Measurements from ENCODE around the gene CA10.

The CA10 gene

DNA sequence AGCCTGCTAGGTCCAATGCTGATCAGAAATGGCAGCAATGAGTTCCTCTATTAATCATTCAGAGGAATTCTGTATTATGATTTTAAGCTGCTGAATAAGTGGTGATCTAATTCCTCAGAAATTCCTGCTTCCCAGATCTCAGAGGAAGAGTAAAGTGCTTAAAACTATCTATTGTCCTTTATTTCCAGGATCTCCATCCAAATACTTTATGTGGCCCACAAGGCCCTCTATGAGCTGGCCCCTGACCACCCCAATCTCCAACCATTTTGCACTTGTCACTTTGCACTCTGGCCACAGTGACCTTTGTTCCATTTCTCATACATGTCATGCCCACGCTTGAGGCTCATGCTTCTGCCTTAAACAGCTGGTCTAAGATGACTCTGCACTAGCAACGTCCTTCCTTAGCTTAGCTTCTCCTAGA, 93.7 kb downstream of the CA10 start:
- no peak for DNase-seq (ENCODE audit: low read depth in 1 of 2, low spot score in 1 of 2)
- no peaks in the 10 kb centered on the region for H3K27me3 ChIP-seq (ENCODE audit: insufficient read depth, poor library complexity, severe bottlenecking)
- no peak overlapping the region for H3K4me3 ChIP-seq (replicated peaks; ENCODE audit: insufficient read depth, low read length)
- H3K27ac ChIP-seq (replicated peaks) = no peak overlapping the region
- TF ChIP-seq SPI1 (IDR thresholded peaks at IDR 0.05; ENCODE audit: borderline replicate concordance, low read depth) (no peak), POLR2AphosphoS5 (IDR thresholded peaks at IDR 0.05; ENCODE audit: low read depth) (no peak), GABPA (IDR thresholded peaks at IDR 0.05; ENCODE audit: low read depth) (no peak)
- TF ChIP-seq, protein P1, sequence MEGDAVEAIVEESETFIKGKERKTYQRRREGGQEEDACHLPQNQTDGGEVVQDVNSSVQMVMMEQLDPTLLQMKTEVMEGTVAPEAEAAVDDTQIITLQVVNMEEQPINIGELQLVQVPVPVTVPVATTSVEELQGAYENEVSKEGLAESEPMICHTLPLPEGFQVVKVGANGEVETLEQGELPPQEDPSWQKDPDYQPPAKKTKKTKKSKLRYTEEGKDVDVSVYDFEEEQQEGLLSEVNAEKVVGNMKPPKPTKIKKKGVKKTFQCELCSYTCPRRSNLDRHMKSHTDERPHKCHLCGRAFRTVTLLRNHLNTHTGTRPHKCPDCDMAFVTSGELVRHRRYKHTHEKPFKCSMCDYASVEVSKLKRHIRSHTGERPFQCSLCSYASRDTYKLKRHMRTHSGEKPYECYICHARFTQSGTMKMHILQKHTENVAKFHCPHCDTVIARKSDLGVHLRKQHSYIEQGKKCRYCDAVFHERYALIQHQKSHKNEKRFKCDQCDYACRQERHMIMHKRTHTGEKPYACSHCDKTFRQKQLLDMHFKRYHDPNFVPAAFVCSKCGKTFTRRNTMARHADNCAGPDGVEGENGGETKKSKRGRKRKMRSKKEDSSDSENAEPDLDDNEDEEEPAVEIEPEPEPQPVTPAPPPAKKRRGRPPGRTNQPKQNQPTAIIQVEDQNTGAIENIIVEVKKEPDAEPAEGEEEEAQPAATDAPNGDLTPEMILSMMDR (IDR thresholded peaks at IDR 0.05; ENCODE audit: insufficient read depth, low read length) = no peak
- TF ChIP-seq, protein P2, sequence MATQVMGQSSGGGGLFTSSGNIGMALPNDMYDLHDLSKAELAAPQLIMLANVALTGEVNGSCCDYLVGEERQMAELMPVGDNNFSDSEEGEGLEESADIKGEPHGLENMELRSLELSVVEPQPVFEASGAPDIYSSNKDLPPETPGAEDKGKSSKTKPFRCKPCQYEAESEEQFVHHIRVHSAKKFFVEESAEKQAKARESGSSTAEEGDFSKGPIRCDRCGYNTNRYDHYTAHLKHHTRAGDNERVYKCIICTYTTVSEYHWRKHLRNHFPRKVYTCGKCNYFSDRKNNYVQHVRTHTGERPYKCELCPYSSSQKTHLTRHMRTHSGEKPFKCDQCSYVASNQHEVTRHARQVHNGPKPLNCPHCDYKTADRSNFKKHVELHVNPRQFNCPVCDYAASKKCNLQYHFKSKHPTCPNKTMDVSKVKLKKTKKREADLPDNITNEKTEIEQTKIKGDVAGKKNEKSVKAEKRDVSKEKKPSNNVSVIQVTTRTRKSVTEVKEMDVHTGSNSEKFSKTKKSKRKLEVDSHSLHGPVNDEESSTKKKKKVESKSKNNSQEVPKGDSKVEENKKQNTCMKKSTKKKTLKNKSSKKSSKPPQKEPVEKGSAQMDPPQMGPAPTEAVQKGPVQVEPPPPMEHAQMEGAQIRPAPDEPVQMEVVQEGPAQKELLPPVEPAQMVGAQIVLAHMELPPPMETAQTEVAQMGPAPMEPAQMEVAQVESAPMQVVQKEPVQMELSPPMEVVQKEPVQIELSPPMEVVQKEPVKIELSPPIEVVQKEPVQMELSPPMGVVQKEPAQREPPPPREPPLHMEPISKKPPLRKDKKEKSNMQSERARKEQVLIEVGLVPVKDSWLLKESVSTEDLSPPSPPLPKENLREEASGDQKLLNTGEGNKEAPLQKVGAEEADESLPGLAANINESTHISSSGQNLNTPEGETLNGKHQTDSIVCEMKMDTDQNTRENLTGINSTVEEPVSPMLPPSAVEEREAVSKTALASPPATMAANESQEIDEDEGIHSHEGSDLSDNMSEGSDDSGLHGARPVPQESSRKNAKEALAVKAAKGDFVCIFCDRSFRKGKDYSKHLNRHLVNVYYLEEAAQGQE (IDR thresholded peaks at IDR 0.05; ENCODE audit: insufficient replicate concordance, low read depth) = no peak

DNA sequence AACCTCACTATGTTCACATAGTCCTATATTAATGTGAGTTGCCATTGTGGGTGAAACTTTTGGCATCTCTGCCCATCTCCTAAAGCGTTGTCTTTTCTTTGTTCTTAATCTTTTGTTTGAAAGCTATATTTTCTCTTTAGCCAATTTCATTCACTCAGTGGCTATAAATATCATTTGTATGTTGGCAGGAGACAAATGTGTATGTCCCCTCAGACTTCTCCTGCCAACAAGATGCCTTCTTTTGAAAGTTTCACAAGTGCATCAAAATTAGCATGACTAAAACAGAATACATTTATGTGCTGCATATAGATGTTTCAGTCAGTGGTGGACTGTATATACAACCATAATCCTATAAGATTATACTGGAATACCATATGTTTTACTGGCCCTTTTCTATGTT, 109.0 kb downstream of the CA10 start:
- TF ChIP-seq SPI1 (IDR thresholded peaks at IDR 0.05; ENCODE audit: borderline replicate concordance, low read depth) = no peak
- TF ChIP-seq, protein P1 (IDR thresholded peaks at IDR 0.05; ENCODE audit: insufficient read depth, low read length) = no peak
- TF ChIP-seq, protein P2 (IDR thresholded peaks at IDR 0.05; ENCODE audit: insufficient replicate concordance, low read depth) = no peak
- TF ChIP-seq POLR2AphosphoS5 (IDR thresholded peaks at IDR 0.05; ENCODE audit: low read depth) = no peak
- no peak for TF ChIP-seq GABPA (IDR thresholded peaks at IDR 0.05; ENCODE audit: low read depth)
- Histone ChIP-seq H3K27me3 (ENCODE audit: insufficient read depth, poor library complexity, severe bottlenecking) (no peaks in the 10 kb centered on the region), H3K4me3 (replicated peaks; ENCODE audit: insufficient read depth, low read length) (no peak overlapping the region), H3K27ac (replicated peaks) (no peak overlapping the region)
- DNase-seq (ENCODE audit: low read depth in 1 of 2, low spot score in 1 of 2) = no peak

DNA sequence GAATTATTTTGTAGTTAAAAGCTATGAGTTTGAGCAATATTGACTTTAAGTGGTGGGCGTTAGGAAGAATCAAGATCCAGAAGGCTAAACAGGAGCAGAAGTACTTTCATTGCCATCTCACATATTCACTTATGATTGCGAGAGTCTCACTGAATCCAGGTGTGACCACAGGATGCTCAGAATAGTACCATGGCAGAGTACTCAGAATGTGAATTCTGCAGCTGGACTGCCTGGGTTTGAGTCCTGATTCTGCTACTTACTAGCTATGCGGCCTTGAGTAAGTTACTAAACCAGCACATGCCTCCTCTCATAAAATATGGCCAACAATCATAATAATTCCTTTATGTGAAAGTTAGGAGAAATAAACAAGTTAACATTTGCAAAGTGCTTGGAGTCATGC, 109.5 kb downstream of the CA10 start:
- Histone ChIP-seq H3K4me3 (replicated peaks; ENCODE audit: insufficient read depth, low read length) (no peak overlapping the region), H3K27me3 (ENCODE audit: insufficient read depth, poor library complexity, severe bottlenecking) (no peaks in the 10 kb centered on the region), H3K27ac (replicated peaks) (no peak overlapping the region)
- TF ChIP-seq POLR2AphosphoS5 (IDR thresholded peaks at IDR 0.05; ENCODE audit: low read depth) (no peak), SPI1 (IDR thresholded peaks at IDR 0.05; ENCODE audit: borderline replicate concordance, low read depth) (no peak), GABPA (IDR thresholded peaks at IDR 0.05; ENCODE audit: low read depth) (no peak)
- TF ChIP-seq, protein P1 (IDR thresholded peaks at IDR 0.05; ENCODE audit: insufficient read depth, low read length) = no peak
- TF ChIP-seq, protein P2 (IDR thresholded peaks at IDR 0.05; ENCODE audit: insufficient replicate concordance, low read depth) = no peak
- DNase-seq (ENCODE audit: low read depth in 1 of 2, low spot score in 1 of 2) = no peak

All from HL-60 (cell line).